Heart right ventricle (tissue), 16 donors: ENCODE results near the gene CCN5. TPM values are rescaled to one million over a fixed set of nuclear protein-coding genes. Genes with fewer than 3 reads are reported as not detected.

ENCODE experiments used
- ATAC-seq, 8 donors: fragments of 200-7000 bp; cut with Tn5 transposase; one replicate each; pipeline ENCODE4 v1.9.1; 2020; ENCODE audit warnings: mild to moderate bottlenecking in 8 of 8, moderate library complexity in 8 of 8, moderate number of reproducible peaks in 1 of 8
- DNase-seq, 2 donors: peaks; one replicate each; pipeline ENCODE4 v3.0.0-alpha.2; 2020
- H3K27ac ChIP-seq, 10 donors: fragments of 200-600 bp; sonication (generic) in 2 of 10; one replicate each; pipeline versions ENCODE4 v1.5.0 to v1.8.0; 2020 to 2022; ENCODE audit warnings: mild to moderate bottlenecking in 3 of 10
- H3K27me3 ChIP-seq, 7 donors: fragments of 200-600 bp; one replicate each; pipeline ENCODE4 v1.8.0; 2021 to 2022; ENCODE audit warnings: mild to moderate bottlenecking in 2 of 7
- H3K36me3 ChIP-seq, 9 donors: fragments of 200-600 bp; sonication (generic) in 1 of 9; one replicate each; pipeline versions ENCODE4 v1.5.0 to v1.8.0; 2020 to 2022; ENCODE audit warnings: mild to moderate bottlenecking in 2 of 9
- H3K4me1 ChIP-seq, 9 donors: fragments of 200-600 bp; sonication (generic) in 1 of 9; one replicate each; pipeline versions ENCODE4 v1.5.0 to v1.8.0; 2020 to 2022; ENCODE audit warnings: mild to moderate bottlenecking in 4 of 9
- H3K4me3 ChIP-seq, 10 donors: fragments of 200-600 bp; sonication (generic) in 2 of 10; one replicate each; pipeline versions ENCODE4 v1.5.0 to v1.8.0; 2020 to 2022; ENCODE audit warnings: mild to moderate bottlenecking in 7 of 10, moderate library complexity in 2 of 10
- H3K9me3 ChIP-seq, 11 donors: fragments of 200-600 bp in 10 of 11; sonication (generic) in 2 of 11; one replicate each; pipeline versions ENCODE4 v1.5.0 to v1.8.0; 2013 to 2022; ENCODE audit warnings: mild to moderate bottlenecking in 2 of 11, control low read depth in 1 of 11, moderate library complexity in 1 of 11
- CTCF ChIP-seq, 9 donors: fragments of 200-600 bp; sonication (generic) in 2 of 9; IDR thresholded peaks; one replicate each; pipeline versions ENCODE4 v1.5.0 to v1.8.0; 2021 to 2022; ENCODE audit warnings: antibody characterized with exemption in 9 of 9, mild to moderate bottlenecking in 5 of 9, moderate library complexity in 1 of 9
- WGBS, 2 donors: extraction: QIAGEN DNeasy Blood & Tissue Kit; methylation state at CpG; one replicate each; pipeline ENCODE4 v1.1.7; 2013; ENCODE audit warnings: inconsistent platforms in 1 of 2; 5-methylcytosine and 5-hydroxymethylcytosine counted together
- intact Hi-C, 10 donors: fragments of 100-400 bp; cut with DNase I; formaldehyde crosslinking; loops; one replicate each; pipeline versions ENCODE4 v1.11.1 to v1.14.2; 2022
- polyA plus RNA-seq, 2 donors: library from polyadenylated mRNA; stranded (reverse); fragments of 200-250 nt; gene quantifications; one replicate each; pipeline ENCODE4 v1.2.3, GENCODE V29; 2013
- total RNA-seq, 10 donors: library from RNA; stranded (reverse); fragmentation: NEBNext Ultra II Directional in 3 of 10; extraction: Animal tissue kit (Norgen Biotek cat#: 25700) in 3 of 10; gene quantifications; one replicate each; pipeline versions ENCODE4 v1.2.1 to v1.2.4, GENCODE V29; 2021 to 2023
- donor health status: Arrhythmogenic right ventricular cardiomyopathy.
- donor health status: ischemic (EF 13 %, LVEDD 7.1; RV severe dilation, severe dysfunction).
- donor health status: healthy with polysubstance abuse.
- donor health status: DM: no; HTN: yes; CAD: no.
- donor health status: DM: no; HTN: no; CAD: no.
- donor health status: ischemic (EF 25% LVEDD 6.9; RV normal size, moderate dysfunction).
- donor health status: ischemic (EF 25% LVEDD 5.7; RV mildly dilated, moderate dysfunction).
- donor health status: healthy.
- donor health status: DM: yes; HTN: yes; CAD: no.
- donor health status: Ischemic cardiomyopathy.
- donor health status: ischemic (EF 35%, LVEDD 5.7; RV mildly dilated, moderate dysfunction).
- donor health status: nonischemic (EF 11% LVEDD 7.7; RV severe dilation, severe dysfunction).
- donor health status: DM: yes; HTN: yes; CAD: no.
- donor health status: PGD.
- donor health status: ischemic (EF 29% LVEDD 5.4; RV normal size, mild dysfunction).
- donor health status: nonischemic (EF 23%, LVEDD 6.1; RV moderate dilation, normal function).

Gene CCN5
- total and polyA plus RNA-seq, 12 donors = 4.3 to 87.2 (median 14.5) TPM

- no peak for TF ChIP-seq CTCF (IDR thresholded peaks at IDR 0.05)
- H3K9me3 ChIP-seq = no peaks in the 10 kb centered on the region
- no peak overlapping the region for H3K4me3 ChIP-seq
- intact Hi-C loops = no loop called here
- WGBS, 2 donors = 52 to 55% methylated on average over 10 of the region's 10 CpGs
- no peaks in the 10 kb centered on the region for H3K36me3 ChIP-seq
- H3K4me1 ChIP-seq = no peaks in the 10 kb centered on the region
- ATAC-seq (no peak), DNase-seq (no peak)
- H3K27ac ChIP-seq = no peak overlapping the region
- H3K27me3 ChIP-seq = peaks cover 0 to 45% (median 19%) of the 10 kb centered on the region in 7 donors
Observed at GRCh38 chr20:44773070-44773829, 58.1 kb downstream of the CCN5 start.

GRCh38 chr20:44776980-44777379 lies 61.8 kb downstream of the CCN5 start:
- intact Hi-C loops = no loop called here
- Histone ChIP-seq H3K4me1 (no peaks in the 10 kb centered on the region), H3K27me3 (peaks cover 0 to 28% (median 7%) of the 10 kb centered on the region in 7 donors), H3K4me3 (no peak overlapping the region), H3K36me3 (no peaks in the 10 kb centered on the region), H3K27ac (no peak overlapping the region), H3K9me3 (no peaks in the 10 kb centered on the region)
- WGBS, 2 donors = 13 to 15% methylated on average over 7 of the region's 7 CpGs
- no peak for TF ChIP-seq CTCF (IDR thresholded peaks at IDR 0.05)
- DNase-seq (peak in 1 of 2 donors; percentile 25), ATAC-seq (no peak)

Other genes starting within 250 kb of the CCN5 start
- 1 to 10 TPM; 2.6 to 7.3 (median 4.7) TPM for gene TTPAL, start 239.5 kb upstream of the CCN5 start, total RNA-seq
- 1 to 10 TPM; 2.3 TPM for gene TTPAL, start 239.5 kb upstream of the CCN5 start, polyA plus RNA-seq
- gene SERINC3, start 193.3 kb upstream of the CCN5 start, total RNA-seq = 100 to 1,000 TPM in 3 of 10 donors, 10 to 100 TPM in 7; 75.9 to 116 (median 98.7) TPM
- gene SERINC3, start 193.3 kb upstream of the CCN5 start, polyA plus RNA-seq = 10 to 100 TPM; 38.9 to 45.9 TPM
- 100 to 1,000 TPM; 155 to 342 (median 231) TPM for gene PKIG, start 132.8 kb upstream of the CCN5 start, total RNA-seq
- gene PKIG, start 132.8 kb upstream of the CCN5 start, polyA plus RNA-seq = 100 to 1,000 TPM; 180 to 196 TPM
- 10 to 100 TPM in 1 of 10 donors, 1 to 10 TPM in 9; 1.6 to 18.3 (median 3.8) TPM for gene ADA, start 63.7 kb upstream of the CCN5 start, total RNA-seq
- gene ADA, start 63.7 kb upstream of the CCN5 start, polyA plus RNA-seq = 10 to 100 TPM; 12.9 to 18.3 TPM
- gene KCNK15, start 30.5 kb downstream of the CCN5 start, total RNA-seq = under 1 TPM; 0.13 to 0.82 (median 0.38) TPM
- gene KCNK15, start 30.5 kb downstream of the CCN5 start, polyA plus RNA-seq = under 1 TPM; 0.22 to 0.54 TPM
- under 1 TPM in 6 of 10 donors, not detected in 4; 0.05 to 0.42 (median 0.18) TPM for gene RIMS4, start 95.2 kb downstream of the CCN5 start, total RNA-seq
- under 1 TPM in 1 of 2 donors, not detected in 1; 0.04 TPM for gene RIMS4, start 95.2 kb downstream of the CCN5 start, polyA plus RNA-seq
- 100 to 1,000 TPM in 8 of 10 donors, 10 to 100 TPM in 2; 89.1 to 130 (median 116) TPM for gene YWHAB, start 170.3 kb downstream of the CCN5 start, total RNA-seq
- gene YWHAB, start 170.3 kb downstream of the CCN5 start, polyA plus RNA-seq = 10 to 100 TPM; 37.9 to 96.7 TPM
- gene PABPC1L, start 194.7 kb downstream of the CCN5 start, total RNA-seq = 1 to 10 TPM in 9 of 10 donors, under 1 TPM in 1; 0.89 to 3.4 (median 1.8) TPM
- 10 to 100 TPM in 1 of 2 donors, 1 to 10 TPM in 1; 2.6 to 14.3 TPM for gene PABPC1L, start 194.7 kb downstream of the CCN5 start, polyA plus RNA-seq
- gene TOMM34, start 245.0 kb downstream of the CCN5 start, total RNA-seq = 10 to 100 TPM in 5 of 10 donors, 1 to 10 TPM in 5; 7.8 to 15.8 (median 10.3) TPM
- gene TOMM34, start 245.0 kb downstream of the CCN5 start, polyA plus RNA-seq = 10 to 100 TPM in 1 of 2 donors, 1 to 10 TPM in 1; 3.4 to 21.2 TPM